GM18873 (cell line): Measurements from ENCODE around the gene GBA2.

Experiments
- ATAC-seq: cut with Tn5 transposase; IDR thresholded peaks from one replicate; pipeline ENCODE4 v1.9.1; 2021; ENCODE audit warnings: mild to moderate bottlenecking, moderate library complexity, moderate number of reproducible peaks; ENCODE audit not compliant: unreplicated experiment, low FRiP score

Gene GBA2

DNA sequence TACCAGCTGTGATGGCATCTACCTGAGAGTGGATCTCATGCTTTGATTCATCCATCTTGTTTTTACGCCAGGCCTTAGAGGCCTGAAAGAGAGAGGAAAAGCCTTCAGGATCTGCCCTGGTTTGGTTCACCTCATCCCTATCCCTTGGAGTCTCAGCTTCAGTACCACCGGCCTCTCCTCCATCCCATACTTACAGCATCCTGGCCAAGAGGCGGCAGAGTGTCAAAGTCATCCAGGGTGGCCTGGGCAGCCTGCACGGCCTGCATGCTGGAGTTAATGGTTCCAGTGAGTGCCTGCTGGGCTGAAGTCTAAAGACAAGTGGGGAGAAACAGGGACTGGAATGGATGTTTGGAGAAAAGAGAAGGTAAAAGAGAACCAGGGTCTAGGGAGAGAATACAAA is 29.5 kb downstream of the GBA2 start:
- no peak for ATAC-seq

DNA sequence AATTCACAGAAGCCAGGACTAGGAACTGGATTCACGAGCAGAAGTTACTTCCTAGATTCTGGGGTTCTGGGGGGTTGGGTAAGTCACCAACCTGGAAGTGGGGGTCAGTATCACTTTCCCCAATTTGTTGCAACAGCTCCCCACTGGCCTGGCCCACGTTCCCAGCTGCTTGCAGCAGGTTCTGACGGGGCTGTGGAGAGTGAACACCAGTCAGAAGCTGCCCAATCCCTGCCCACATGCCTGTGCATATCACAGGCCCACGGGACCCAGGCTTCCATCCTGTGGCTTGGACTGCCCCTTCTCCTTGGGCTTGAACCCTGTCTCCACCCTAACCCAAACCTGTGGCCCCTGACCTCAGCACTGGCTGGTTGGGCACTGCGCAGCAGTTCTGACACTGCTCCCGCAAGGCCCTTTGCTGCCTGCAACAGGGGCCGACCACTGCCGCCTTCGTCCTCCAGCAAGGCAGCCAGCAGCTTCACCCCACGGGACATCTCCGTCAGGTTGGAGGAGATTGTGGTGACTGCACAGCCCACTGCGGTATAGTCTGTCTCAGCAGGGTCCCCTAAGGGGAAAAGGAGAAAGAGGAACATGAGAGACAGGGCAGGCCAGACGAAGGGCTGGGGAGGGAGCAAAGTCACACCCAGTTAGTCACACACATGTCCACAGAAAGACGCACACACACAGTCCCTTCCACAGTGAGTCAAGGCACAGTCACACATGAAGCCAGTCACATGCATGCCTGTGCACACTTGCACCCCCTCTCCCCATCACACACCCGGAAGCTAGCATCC is 30.1 kb downstream of the GBA2 start:
- ATAC-seq = no peak

DNA sequence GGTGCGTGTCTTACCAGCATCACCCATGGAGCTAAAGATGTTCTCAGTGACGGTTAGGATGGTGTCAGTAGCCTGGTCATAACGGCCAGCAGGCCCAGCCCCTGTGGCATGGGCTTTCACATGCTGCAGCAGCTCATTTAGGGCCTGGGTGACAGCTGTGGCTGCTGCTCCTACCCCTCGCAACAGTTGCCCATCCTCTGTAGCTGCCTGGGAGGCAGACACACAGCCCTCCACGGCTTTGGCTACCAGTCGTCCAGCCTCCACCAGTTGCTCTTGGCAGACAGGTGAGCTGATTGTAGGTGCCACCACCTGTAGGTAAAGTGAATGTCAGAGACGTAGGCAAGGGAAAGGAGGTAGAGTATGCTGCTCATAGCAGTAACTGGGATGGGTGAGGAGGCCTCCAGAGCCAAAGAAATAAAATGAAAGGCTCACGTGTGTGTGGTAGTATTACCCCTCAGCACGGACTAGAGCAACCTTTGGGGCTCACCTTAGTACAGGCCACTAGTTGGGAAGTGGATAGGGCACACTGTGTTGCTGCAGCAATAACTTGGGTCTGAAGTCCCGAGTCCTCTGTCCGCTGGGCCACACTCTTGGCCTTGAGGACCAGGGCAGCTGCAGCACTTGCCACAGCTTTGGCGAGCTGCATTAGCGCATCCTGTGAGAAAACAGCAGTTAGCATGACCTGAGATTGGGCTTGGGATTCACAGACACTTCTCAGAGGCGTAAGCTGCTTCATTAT is 31.7 kb downstream of the GBA2 start:
- ATAC-seq = no peak

DNA sequence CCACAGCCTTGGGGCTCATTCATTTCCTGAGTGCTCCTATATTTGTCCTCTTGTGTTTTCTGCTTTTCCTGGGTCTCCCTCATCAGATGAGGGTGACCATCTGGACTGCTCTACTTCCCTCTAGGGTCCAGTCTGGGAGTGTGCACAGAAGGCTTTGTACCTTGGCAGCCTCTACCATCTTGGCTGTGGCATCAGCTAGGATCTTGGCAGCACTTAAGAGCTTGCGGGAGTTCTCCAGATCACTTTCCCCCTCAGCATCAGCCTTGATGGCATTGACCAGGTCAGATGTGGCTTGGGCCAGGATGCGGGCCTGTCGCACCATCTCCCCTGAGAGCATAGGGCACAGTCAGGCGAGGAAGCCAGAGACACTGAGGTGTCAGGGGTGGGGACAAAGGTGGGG is 32.8 kb downstream of the GBA2 start:
- no peak for ATAC-seq

DNA sequence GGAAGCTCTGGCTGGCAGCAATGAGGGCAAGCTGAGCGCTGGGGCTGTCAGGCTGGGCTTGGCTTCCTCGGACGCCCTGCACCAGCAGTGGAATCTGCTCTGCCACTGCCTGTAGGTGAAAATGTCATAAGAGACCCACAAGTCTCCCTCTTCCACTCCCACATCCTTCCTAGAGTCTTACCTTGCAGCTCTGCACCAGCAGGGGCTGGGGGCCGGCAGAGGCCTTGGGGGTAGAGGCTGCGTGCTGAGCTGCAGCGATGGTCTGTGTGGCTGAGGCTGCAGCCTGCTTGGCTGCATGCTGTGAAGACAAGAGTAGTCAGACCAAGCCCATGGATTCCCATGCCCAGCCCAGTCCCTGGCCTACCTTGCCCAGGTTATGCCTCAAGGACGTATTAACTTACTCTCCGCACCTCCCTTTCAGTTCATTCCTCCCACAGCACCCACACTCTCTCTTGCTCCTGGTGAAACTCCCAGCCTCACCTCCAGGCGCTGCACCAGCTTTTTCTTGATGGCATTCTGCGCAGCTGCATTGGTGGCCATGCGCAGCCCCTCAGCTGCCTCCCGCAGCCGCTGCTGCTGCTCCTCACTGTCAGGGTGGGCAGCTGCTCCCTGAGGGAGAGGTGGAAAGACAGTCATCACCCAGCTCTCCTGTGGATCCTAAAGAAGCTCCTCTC is 34.3 kb downstream of the GBA2 start:
- ATAC-seq = no peak

DNA sequence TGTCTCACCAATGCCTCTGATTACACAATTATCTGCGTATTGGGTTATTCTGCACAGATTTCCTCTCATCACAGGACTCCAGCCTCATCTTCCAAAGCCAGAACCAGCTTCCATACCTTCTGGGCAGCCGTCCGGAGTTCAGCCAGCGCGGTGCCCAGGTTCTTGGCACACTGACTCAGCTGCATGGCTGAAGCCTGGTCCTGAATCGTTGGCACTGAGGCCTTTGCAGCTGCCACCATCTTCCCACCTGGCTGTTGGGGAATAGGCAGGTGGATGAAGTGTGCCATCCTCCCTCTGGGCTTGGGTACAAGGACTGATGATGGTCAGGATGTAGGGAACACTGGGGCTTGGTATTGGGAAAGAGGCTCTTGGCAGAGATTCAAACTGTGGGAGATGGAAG is 34.9 kb downstream of the GBA2 start:
- ATAC-seq = no peak

DNA sequence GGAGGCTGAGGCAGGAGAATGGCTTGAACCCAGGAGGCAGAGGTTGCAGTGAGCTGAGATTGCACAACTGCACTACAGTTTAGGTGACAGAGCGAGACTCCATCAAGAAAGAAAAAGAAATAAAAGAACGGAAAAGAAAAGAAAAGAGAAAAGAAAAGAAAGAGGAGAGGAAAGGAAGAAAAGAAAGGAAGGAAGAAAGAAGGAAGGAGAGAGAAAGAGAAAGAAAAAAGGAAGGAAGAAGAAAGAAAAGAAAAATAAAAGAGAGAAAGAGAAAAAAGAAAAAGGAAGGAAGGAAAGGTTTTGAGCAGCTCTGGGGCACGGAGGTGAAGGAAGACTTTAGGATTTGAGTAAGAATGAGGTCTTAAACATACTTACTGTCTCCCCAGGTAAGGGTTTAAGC is 35.5 kb downstream of the GBA2 start:
- no peak for ATAC-seq

DNA sequence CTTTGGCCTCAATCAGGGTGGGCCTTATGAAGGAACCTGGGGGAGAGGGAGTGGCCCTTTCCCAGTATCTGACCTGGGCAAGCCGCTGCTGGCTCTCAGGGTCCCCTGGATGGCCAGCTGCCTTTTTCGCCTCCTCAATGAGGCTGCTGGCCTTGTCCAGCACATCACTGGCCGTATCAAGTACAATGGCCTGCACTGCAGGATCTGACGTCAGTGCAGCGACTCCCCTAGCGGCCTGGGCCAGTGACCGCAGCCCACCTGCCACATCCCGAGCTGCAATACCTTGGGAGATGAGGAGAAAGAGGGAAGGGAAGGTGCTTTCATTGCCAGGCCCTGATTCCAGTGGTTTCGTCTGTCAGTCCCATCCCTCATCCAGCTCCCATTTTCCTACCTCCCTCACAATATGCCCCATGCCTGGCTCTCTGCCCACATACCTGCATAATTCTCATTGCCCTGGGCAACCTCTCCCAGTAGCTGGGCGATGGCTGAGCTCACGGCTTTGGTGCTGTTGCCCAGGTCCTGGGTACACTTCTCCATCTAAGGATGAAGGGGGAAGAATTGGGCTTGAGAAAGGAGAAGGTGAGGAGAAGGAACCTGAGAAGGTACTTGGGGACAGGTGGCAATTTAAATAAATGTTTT is 36.1 kb downstream of the GBA2 start:
- ATAC-seq = no peak

DNA sequence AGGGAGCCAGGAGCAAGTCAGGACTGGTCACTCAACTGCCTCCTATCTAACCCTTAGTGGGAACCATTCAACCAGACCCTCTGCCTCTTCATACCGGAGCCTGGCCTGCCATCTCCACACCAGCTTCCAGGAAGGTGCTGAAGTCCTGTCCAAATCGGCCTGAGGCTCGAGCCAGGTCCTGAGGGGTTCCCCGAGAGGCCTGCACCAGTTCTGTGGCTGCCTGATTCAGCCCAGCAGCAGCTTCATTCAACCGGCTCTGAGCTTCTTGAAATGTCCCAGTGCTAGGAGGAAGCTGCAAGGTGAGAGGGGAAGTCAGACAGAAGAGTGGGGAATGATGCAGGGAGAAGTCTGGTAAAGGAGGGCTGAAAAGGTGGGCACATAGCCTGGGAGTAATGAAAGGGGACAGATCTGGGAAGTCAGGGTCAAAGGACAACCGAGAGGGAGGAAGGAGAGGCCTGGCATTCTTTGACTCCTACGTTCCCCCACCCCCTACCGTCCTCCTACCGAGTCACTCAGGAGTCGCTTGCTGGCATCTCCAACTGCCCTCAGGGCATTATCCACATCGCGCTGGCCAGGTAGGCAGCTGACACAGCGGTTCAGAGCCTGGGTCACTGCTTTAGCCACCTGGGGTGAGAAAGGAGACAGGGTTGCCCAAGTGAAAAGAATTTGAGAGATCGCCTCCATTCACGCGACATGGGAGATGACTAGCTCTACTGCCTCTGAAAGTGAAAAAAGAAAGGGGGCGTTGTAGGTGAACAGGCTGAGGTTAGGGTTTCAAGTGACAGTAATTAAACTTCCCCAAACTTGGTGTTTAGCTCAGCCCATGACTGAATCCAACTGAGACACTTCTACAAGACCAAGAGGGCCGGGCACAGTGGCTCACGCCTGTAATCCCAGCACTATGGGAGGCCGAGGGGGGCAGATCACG is 37.3 kb downstream of the GBA2 start:
- ATAC-seq = no peak

DNA sequence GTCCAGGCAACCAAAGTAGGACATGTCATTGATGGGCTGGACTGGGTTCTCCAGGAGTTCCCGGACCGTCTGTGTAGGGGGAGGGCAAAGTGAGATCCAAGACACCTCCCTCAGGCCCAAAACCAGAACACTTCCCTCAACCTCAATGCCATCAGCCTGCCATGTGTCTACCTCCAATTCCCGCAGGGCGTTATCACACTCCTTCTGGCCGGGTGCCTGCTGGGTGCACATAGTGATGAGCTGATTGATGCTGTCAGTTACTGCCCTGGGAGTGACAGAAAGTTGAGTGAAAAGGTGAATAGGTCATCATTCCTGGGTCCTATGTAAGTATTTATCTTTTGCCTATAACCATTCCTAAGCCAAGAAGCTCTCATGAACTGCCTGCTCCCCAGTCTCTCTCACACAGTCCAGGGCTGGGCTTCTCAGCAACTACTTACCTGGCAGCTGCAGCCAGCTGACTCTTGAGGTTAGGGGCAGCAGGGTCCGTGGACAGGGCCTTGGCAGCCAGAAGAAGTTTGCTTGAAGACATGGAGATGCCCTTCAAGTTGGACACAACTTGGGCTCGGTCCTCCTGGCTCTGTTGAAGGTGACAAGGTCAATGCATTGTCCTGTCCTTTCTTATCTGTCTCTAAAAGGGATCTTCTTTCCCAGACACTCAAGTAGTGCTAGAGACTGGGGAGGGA is 38.1 kb downstream of the GBA2 start:
- ATAC-seq = no peak

DNA sequence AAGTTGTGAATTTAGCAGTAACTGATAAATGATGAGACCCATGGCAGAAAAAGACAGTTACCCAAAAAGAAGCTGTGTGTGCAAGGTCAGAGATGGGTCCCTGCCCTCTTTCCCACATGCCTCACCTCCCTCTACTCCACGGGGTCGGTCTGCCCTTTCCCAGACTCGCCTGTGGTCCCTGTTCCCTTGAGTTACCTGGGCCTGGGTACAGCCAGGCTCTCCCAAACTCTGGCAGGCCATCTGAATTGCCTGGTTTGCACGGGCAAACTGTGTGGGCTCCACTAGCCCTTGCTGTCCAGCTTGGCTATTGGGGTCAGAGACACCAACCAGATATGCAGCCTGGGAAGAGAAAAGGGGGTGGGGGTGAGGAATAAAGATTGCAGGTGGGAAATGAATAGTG is 40.9 kb downstream of the GBA2 start:
- no peak for ATAC-seq

DNA sequence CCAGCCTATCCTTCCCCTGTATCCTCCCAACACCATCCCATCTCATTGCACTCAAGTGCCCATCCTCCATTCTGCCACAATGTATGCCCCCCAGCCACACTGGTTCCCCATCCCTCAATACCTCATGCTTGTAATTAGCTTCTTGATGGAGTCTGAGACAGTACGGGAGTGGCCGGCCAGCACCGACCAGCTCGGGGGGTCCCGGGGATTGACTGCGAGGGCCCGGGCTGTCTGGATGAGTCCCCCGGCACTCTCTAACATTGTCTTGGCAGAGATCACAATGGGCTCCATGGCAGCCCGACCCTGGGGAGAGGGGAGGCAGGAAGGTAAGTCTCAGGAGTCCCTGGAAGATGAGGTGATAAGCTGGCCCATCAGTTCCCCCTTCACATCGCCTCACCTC is 42.1 kb downstream of the GBA2 start:
- ATAC-seq = no peak

DNA sequence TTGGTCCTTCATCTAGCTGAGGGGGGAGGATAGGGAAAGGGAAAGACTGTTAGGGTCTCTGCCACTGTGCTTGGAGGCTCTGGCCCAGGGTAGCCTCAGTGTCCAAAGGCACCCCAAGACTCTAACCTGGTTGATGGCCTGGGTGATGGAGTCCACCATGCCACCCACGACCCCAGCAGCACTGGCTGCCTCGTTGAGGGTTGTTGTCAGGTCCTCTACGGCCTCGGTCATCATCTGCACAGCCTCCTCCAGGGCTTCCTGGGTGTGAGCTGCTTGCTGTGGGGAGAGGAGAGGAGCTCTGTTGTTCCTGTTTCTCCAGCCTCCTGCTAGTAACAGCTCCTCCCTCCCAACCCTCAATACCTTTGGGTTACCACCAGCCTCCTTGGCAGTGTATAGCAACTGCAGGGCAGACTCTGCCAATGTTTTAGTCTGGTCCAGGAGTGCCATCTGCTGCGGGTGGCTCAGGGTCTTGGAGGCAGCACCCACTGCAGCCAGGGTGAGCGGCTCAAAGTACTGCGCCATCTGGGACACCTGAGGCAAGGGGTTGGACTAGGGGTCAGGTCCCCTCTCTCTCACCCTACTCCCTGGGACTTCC is 43.1 kb downstream of the GBA2 start:
- no peak for ATAC-seq

DNA sequence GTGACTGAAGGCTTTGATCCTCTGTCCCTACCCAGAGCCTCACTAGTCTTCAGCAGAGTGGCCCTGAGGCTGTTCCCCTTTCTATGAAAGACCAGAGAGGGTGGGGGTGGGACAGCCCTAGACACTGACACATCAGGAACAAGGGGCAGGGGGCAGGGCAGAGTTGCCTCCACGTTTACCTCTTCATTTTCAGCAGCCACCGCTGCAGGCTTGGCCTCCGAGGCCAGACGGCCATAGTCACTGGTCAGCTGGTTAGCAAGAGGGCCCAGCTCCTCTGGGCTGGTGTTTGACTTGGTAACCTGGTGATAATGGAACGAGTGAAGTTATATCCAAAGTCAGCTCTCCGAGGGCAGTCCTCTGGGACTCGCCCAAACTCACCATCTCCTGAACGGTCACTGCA is 43.7 kb downstream of the GBA2 start:
- no peak for ATAC-seq

DNA sequence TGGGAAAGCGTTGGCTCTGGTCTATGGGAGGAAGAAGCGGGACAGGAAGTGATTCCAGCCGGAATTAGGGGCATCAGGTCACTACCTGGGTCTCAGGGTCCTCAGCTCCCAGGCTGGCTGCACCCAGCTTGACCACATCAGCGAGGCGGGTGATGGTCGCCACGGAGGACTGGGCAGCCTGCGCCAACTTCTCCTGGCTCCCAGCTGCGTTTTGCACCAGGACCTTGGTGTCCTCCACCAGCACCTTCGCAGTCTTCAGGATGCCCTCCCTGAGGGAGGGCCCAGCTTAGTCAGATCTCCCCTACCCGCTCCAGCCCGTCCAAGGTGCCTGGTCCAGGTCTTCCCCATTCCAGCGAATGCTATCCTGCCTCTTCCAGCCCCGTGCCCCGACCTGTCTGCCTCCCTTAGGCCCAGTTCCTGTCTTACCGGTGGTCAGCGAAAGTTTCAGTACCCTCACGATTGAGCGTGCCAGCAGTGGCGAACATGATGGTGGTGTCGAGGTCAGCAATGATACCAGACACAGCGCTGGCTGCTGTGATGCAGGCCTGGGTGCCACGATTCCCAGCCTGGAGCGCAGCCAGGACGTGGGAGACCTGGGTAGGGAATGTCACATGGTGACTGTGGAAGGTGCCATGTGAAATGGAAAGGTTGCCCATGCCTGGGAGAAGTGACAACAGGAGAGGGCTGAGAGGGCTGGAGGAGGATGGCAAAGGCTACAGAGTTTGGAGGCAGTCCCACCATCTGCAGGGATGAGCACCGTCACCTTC is 44.9 kb downstream of the GBA2 start:
- ATAC-seq = no peak

DNA sequence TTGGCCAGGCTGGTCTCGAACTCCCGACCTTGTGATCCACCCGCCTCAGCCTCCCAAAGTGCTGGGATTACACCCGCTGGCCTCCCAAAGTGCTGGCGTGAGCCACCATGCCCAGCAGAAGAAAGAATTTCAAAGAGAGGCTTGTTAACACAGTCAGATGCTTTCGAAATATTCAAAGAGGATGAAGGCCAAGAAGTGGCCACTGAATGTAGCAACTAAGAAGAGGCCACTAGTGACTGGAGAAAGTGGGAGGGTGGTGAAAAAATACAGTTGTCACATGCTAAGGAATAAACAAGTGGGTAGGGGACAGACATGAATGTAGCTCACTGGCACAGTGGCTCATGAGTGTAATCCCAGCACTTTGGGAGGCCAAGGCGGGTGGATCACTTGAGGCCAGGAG is 46.3 kb downstream of the GBA2 start:
- no peak for ATAC-seq

DNA sequence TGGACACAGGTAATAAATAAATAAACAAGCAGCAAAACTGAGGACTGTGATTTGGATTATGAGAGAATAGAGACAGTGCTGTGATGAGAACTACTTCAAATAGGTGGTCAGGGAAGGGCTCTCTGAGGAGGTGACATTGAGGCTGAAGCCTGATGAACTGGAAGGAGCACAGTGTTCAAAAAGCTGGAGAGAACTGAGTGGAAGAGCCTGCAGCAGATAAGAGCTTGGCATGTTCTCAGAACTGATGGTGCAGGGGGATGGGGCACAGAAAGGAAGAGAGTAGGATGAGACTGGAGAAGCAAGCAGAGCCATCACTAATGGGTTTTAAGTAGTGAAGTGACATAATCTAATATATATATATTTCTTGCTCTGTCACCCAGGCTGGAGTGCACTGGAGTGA is 48.1 kb downstream of the GBA2 start:
- ATAC-seq = no peak

DNA sequence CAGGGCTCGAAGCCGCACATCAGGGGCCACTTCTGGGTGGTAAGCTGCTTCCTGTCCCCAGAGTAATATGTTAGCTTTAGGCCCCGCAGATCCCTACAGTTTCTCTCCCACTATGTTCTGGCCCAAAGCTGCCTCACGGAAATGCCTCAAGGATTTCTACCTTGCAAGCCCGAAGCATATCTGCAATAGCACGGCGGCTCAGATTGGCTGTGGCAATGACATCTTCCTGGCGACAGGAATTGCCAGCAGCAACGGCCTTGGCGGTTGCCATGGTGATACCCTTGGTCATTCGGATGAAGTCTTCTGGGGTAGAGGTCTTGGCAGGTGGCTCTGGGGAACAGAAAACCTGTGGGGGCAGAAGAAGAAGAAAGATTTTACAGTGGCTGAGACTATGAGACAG is 49.0 kb downstream of the GBA2 start:
- no peak for ATAC-seq
